ENCODE data around the gene SORCS1. TPM values are rescaled to one million over a fixed set of nuclear protein-coding genes. Genes with fewer than 3 reads are reported as not detected.

SORCS1 gene
- total and polyA plus RNA-seq, 4 donors, result 0.04 to 3.5 (median 0.05) TPM

- no peak for TF ChIP-seq CTCF (IDR thresholded peaks at IDR 0.05; ENCODE audit: control extremely low read depth, extremely low read depth)
- DNase-seq, result no peak
- Histone ChIP-seq H3K9me3 (ENCODE audit: control insufficient read depth in 4 of 4, insufficient read depth in 3 of 4, low read length in 3 of 4) (no peaks in the 10 kb centered on the region), H3K9ac (ENCODE audit: insufficient read depth in 1 of 2, low read length in 2 of 2) (no peak overlapping the region), H3K4me3 (no peak overlapping the region), H3K27me3 (ENCODE audit: control insufficient read depth in 3 of 3, insufficient read depth in 3 of 3, low read length in 2 of 3) (no peaks in the 10 kb centered on the region), H3K4me1 (ENCODE audit: control insufficient read depth in 5 of 5, insufficient read depth in 5 of 5, low read length in 5 of 5) (no peaks in the 10 kb centered on the region), H3K36me3 (ENCODE audit: control insufficient read depth in 4 of 4, insufficient read depth in 4 of 4, low read length in 4 of 4) (no peaks in the 10 kb centered on the region), H3K27ac (ENCODE audit: low read depth in 1 of 2, low read length in 1 of 2) (no peak overlapping the region)
- ATAC-seq (ENCODE audit: insufficient read depth, low FRiP score), result no peak
These were observed 607.5 kb downstream of the SORCS1 start for GRCh38 chr10:106557053-106557452.

DNA sequence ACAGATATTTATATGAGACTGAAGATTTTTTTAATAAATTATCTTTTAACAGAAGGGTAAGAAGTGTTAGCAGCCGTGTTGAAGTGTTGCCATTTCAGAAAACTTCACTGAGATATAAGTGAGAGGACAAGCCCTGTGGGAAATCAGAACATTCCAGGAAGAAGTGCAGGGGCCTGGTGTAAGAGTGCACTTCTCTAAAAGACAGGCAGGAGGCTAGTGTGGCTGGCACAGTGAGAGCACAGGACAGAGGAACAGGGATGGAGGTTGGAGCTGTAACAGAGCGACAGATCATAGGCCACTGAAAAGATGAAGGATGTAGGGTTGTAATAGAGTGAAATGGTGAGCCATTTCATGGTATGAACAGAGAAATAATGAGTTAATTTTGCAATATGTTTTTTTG is 608.9 kb downstream of the SORCS1 start:
- no peaks in the 10 kb centered on the region for H3K36me3 ChIP-seq (ENCODE audit: control insufficient read depth in 4 of 4, insufficient read depth in 4 of 4, low read length in 4 of 4)
- H3K27me3 ChIP-seq (ENCODE audit: control insufficient read depth in 3 of 3, insufficient read depth in 3 of 3, low read length in 2 of 3), result no peaks in the 10 kb centered on the region
- no peaks in the 10 kb centered on the region for H3K9me3 ChIP-seq (ENCODE audit: control insufficient read depth in 4 of 4, insufficient read depth in 3 of 4, low read length in 3 of 4)
- no peak overlapping the region for H3K9ac ChIP-seq (ENCODE audit: insufficient read depth in 1 of 2, low read length in 2 of 2)
- TF ChIP-seq CTCF (IDR thresholded peaks at IDR 0.05; ENCODE audit: control extremely low read depth, extremely low read depth), result no peak
- no peak overlapping the region for H3K27ac ChIP-seq (ENCODE audit: low read depth in 1 of 2, low read length in 1 of 2)
- WGBS, 2 donors, result 56 to 69% methylated on average over 2 of the region's 2 CpGs
- DNase-seq (no peak), ATAC-seq (ENCODE audit: insufficient read depth, low FRiP score) (no peak)
- peak overlapping the region; percentile 16 for H3K4me3 ChIP-seq
- no peaks in the 10 kb centered on the region for H3K4me1 ChIP-seq (ENCODE audit: control insufficient read depth in 5 of 5, insufficient read depth in 5 of 5, low read length in 5 of 5)

- ATAC-seq (ENCODE audit: insufficient read depth, low FRiP score) (no peak), DNase-seq (peak in 2 of 3 donors; percentile 4 to 29)
- no peaks in the 10 kb centered on the region for H3K27me3 ChIP-seq (ENCODE audit: control insufficient read depth in 3 of 3, insufficient read depth in 3 of 3, low read length in 2 of 3)
- no peaks in the 10 kb centered on the region for H3K4me1 ChIP-seq (ENCODE audit: control insufficient read depth in 5 of 5, insufficient read depth in 5 of 5, low read length in 5 of 5)
- H3K9me3 ChIP-seq (ENCODE audit: control insufficient read depth in 4 of 4, insufficient read depth in 3 of 4, low read length in 3 of 4), result no peaks in the 10 kb centered on the region
- TF ChIP-seq CTCF (IDR thresholded peaks at IDR 0.05; ENCODE audit: control extremely low read depth, extremely low read depth), result no peak
- WGBS, 2 donors, result 69 to 75% methylated on average over 4 of the region's 4 CpGs
- no peak overlapping the region for H3K27ac ChIP-seq (ENCODE audit: low read depth in 1 of 2, low read length in 1 of 2)
- H3K36me3 ChIP-seq (ENCODE audit: control insufficient read depth in 4 of 4, insufficient read depth in 4 of 4, low read length in 4 of 4), result no peaks in the 10 kb centered on the region
- no peak overlapping the region for H3K4me3 ChIP-seq
- no peak overlapping the region for H3K9ac ChIP-seq (ENCODE audit: insufficient read depth in 1 of 2, low read length in 2 of 2)
These were observed 612.9 kb downstream of the SORCS1 start for GRCh38 chr10:106551501-106552062.

DNA sequence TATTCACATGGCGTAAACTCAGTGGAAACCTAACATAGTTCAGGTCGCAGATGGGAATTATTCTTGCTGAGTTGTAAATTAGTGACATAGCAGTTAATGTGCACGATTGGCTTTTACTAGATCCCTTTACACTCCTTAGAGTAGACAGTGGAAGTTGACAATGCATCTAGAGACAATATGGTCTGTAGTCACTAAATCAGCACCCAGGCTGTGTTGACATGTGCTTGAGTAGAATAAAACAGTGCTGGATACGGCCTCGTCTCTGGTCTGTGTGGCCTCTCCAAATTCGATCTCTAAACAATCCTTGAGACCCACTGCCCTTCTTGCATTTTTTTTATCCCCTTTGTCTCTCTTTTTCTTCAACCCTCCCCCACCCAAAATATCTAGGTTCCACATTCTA is 615.7 kb downstream of the SORCS1 start:
- H3K4me1 ChIP-seq (ENCODE audit: control insufficient read depth in 5 of 5, insufficient read depth in 5 of 5, low read length in 5 of 5), result no peaks in the 10 kb centered on the region
- H3K27me3 ChIP-seq (ENCODE audit: control insufficient read depth in 3 of 3, insufficient read depth in 3 of 3, low read length in 2 of 3), result no peaks in the 10 kb centered on the region
- ATAC-seq (ENCODE audit: insufficient read depth, low FRiP score) (no peak), DNase-seq (no peak)
- no peak for TF ChIP-seq CTCF (IDR thresholded peaks at IDR 0.05; ENCODE audit: control extremely low read depth, extremely low read depth)
- no peaks in the 10 kb centered on the region for H3K36me3 ChIP-seq (ENCODE audit: control insufficient read depth in 4 of 4, insufficient read depth in 4 of 4, low read length in 4 of 4)
- WGBS, 2 donors, result 82 to 84% methylated on average over 6 of the region's 6 CpGs
- H3K4me3 ChIP-seq, result no peak overlapping the region
- no peak overlapping the region for H3K27ac ChIP-seq (ENCODE audit: low read depth in 1 of 2, low read length in 1 of 2)
- no peaks in the 10 kb centered on the region for H3K9me3 ChIP-seq (ENCODE audit: control insufficient read depth in 4 of 4, insufficient read depth in 3 of 4, low read length in 3 of 4)
- no peak overlapping the region for H3K9ac ChIP-seq (ENCODE audit: insufficient read depth in 1 of 2, low read length in 2 of 2)

Data from lung (tissue), 12 donors.